ENCODE results near the gene D2HGDH. TPM values are rescaled to one million over a fixed set of nuclear protein-coding genes. Genes with fewer than 3 reads are reported as not detected.
"Not testable (repeated sequence)": the region's sequence is repeated elsewhere in the genome, so short reads cannot be mapped to it uniquely, and the experiment has no call there.

D2HGDH gene
- total and polyA plus RNA-seq, 10 of the 15 experiments (the other 5 are each of a cell fraction or from before 2014, with no cell fraction given): 0.52 to 32.1 (median 11.0) TPM

DNA sequence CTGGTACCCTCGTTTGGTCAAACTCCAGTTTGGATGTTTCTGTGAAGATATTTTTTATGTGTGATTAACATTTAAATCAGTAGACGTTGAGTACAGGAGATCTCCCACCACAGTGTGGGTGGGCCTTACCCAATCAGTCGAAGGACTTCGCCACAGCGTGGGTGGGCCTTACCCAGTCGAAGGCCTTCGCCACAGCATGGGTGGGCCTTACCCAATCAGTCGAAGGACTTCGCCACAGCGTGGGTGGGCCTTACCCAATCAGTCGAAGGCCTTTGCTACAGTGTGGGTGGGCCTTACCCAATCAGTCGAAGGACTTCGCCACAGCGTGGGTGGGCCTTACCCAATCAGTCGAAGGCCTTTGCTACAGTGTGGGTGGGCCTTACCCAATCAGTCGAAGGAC is 25.5 kb downstream of the D2HGDH start:
- H2AFZ ChIP-seq (ENCODE audit: control insufficient read depth, low read depth, low read length); H3K9me3 ChIP-seq (replicated peaks; ENCODE audit: control insufficient read depth, insufficient read depth, low read length); H3K79me2 ChIP-seq (ENCODE audit: control insufficient read depth, insufficient read depth, low read length); RAD21 ChIA-PET (ENCODE audit: unreplicated experiment); H3K4me2 ChIP-seq (ENCODE audit: control insufficient read depth, insufficient read depth); in situ Hi-C loops (cut with MboI); ATAC-seq; FAIRE-seq; H3K27me3 ChIP-seq (replicated peaks in 1 of 2; ENCODE audit: control insufficient read depth in 2 of 2, insufficient read depth in 2 of 2, low read length in 1 of 2); BruUV-seq (replicated peaks); DNase-seq (ENCODE audit: low read depth, low spot score); SMC1A ChIA-PET (ENCODE audit: uncharacterized antibody, unreplicated experiment); H3K9ac ChIP-seq (ENCODE audit: control insufficient read depth, insufficient read depth, low read length); H3K27ac ChIP-seq (ENCODE audit: control insufficient read depth, insufficient read depth); intact Hi-C loops (cut with micrococcal nuclease; ENCODE audit: unreplicated experiment); H4K20me1 ChIP-seq (ENCODE audit: control insufficient read depth, insufficient read depth); CTCF ChIA-PET; H3K4me3 ChIP-seq; POLR2A ChIA-PET: not testable (repeated sequence)
- 95% methylated on average over 11 of the region's 16 CpGs for WGBS (ENCODE audit: insufficient coverage, insufficient replicate concordance, low lambda C conversion rate, missing lambda C conversion rate)
- H3K4me1 ChIP-seq (ENCODE audit: control insufficient read depth, insufficient read depth, low read length): peaks cover 11% of the 10 kb centered on the region
- peaks cover 7 to 16% of the 10 kb centered on the region in 2 experiments for H3K36me3 ChIP-seq (ENCODE audit: control insufficient read depth in 2 of 2, insufficient read depth in 2 of 2, low read length in 1 of 2)

DNA sequence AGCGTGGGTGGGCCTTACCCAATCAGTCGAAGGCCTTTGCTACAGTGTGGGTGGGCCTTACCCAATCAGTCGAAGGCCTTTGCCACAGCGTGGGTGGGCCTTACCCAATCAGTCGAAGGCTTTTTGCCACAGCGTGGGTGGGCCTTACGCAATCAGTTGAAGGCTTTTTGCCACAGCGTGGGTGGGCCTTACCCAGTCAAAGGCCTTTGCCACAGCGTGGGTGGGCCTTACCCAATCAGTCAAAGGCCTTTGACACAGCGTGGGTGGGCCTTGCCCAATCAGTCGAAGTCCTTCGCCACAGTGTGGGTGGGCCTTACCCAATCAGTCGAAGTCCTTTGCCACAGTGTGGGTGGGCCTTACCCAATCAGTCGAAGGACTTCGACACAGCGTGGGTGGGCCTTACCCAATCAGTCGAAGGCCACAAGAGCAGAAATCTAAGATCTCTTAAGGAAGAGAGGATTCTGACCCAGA is 25.9 kb downstream of the D2HGDH start:
- Histone ChIP-seq H3K27me3 (replicated peaks in 1 of 2; ENCODE audit: control insufficient read depth in 2 of 2, insufficient read depth in 2 of 2, low read length in 1 of 2) (no peaks in the 10 kb centered on the region), H4K20me1 (ENCODE audit: control insufficient read depth, insufficient read depth) (no peaks in the 10 kb centered on the region), H3K27ac (ENCODE audit: control insufficient read depth, insufficient read depth) (no peak overlapping the region), H3K79me2 (ENCODE audit: control insufficient read depth, insufficient read depth, low read length) (no peaks in the 10 kb centered on the region), H3K36me3 (ENCODE audit: control insufficient read depth in 2 of 2, insufficient read depth in 2 of 2, low read length in 1 of 2) (peaks cover 7 to 16% of the 10 kb centered on the region in 2 experiments), H3K4me1 (ENCODE audit: control insufficient read depth, insufficient read depth, low read length) (peaks cover 11% of the 10 kb centered on the region), H3K4me2 (ENCODE audit: control insufficient read depth, insufficient read depth) (no peak overlapping the region), H3K9me3 (replicated peaks; ENCODE audit: control insufficient read depth, insufficient read depth, low read length) (no peaks in the 10 kb centered on the region), H3K9ac (ENCODE audit: control insufficient read depth, insufficient read depth, low read length) (no peak overlapping the region), H2AFZ (ENCODE audit: control insufficient read depth, low read depth, low read length) (no peak overlapping the region), H3K4me3 (no peak overlapping the region)
- in situ Hi-C loops (cut with MboI): no loop called here
- SMC1A ChIA-PET (ENCODE audit: uncharacterized antibody, unreplicated experiment): no interaction called here
- RAD21 ChIA-PET (ENCODE audit: unreplicated experiment): no interaction called here
- DNase-seq (ENCODE audit: low read depth, low spot score) (no peak), ATAC-seq (no peak), FAIRE-seq (no peak)
- CTCF ChIA-PET: no interaction called here
- POLR2A ChIA-PET: no interaction called here
- no TSS peak for BruUV-seq (replicated peaks)
- TF ChIP-seq JUND (IDR thresholded peaks at IDR 0.05; ENCODE audit: low read depth, low read length) (no peak), CBFB (IDR thresholded peaks at IDR 0.05; ENCODE audit: low read depth) (no peak), NRF1 (conservative IDR thresholded peaks at IDR 0.05; ENCODE audit: low read depth, low read length) (no peak), CHD4 (IDR thresholded peaks at IDR 0.05) (peak; percentile 94; the same call in 1 of the 2 replicates), HDAC2 (IDR thresholded peaks at IDR 0.05) (peak; percentile 86; the same call in 1 of the 2 replicates), POLR2AphosphoS2 (IDR thresholded peaks at IDR 0.05; ENCODE audit: low read depth, low read length) (no peak), ZNF217 (IDR thresholded peaks at IDR 0.05) (0 out of 2 replicates have a peak, but pooled peaks have one; percentile 35), SMARCA5 (IDR thresholded peaks at IDR 0.05) (0 out of 2 replicates have a peak, but pooled peaks have one; percentile 71), NR2C1 (IDR thresholded peaks at IDR 0.05) (no peak), DPF2 (IDR thresholded peaks at IDR 0.05) (no peak)
- TF ChIP-seq, protein P1, sequence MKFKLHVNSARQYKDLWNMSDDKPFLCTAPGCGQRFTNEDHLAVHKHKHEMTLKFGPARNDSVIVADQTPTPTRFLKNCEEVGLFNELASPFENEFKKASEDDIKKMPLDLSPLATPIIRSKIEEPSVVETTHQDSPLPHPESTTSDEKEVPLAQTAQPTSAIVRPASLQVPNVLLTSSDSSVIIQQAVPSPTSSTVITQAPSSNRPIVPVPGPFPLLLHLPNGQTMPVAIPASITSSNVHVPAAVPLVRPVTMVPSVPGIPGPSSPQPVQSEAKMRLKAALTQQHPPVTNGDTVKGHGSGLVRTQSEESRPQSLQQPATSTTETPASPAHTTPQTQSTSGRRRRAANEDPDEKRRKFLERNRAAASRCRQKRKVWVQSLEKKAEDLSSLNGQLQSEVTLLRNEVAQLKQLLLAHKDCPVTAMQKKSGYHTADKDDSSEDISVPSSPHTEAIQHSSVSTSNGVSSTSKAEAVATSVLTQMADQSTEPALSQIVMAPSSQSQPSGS (IDR thresholded peaks at IDR 0.05; ENCODE audit: low read length): no peak
- 93% methylated on average over 17 of the region's 17 CpGs for WGBS (ENCODE audit: insufficient coverage, insufficient replicate concordance, low lambda C conversion rate, missing lambda C conversion rate)
- intact Hi-C loops (cut with micrococcal nuclease; ENCODE audit: unreplicated experiment): no loop called here
